Measurements from ENCODE around the gene CNOT1. TPM values are rescaled to one million over a fixed set of nuclear protein-coding genes. Genes with fewer than 3 reads are reported as not detected.

Gene CNOT1
- total RNA-seq, 6 donors from 2014 or later = 78.9 to 158 (median 151) TPM

DNA sequence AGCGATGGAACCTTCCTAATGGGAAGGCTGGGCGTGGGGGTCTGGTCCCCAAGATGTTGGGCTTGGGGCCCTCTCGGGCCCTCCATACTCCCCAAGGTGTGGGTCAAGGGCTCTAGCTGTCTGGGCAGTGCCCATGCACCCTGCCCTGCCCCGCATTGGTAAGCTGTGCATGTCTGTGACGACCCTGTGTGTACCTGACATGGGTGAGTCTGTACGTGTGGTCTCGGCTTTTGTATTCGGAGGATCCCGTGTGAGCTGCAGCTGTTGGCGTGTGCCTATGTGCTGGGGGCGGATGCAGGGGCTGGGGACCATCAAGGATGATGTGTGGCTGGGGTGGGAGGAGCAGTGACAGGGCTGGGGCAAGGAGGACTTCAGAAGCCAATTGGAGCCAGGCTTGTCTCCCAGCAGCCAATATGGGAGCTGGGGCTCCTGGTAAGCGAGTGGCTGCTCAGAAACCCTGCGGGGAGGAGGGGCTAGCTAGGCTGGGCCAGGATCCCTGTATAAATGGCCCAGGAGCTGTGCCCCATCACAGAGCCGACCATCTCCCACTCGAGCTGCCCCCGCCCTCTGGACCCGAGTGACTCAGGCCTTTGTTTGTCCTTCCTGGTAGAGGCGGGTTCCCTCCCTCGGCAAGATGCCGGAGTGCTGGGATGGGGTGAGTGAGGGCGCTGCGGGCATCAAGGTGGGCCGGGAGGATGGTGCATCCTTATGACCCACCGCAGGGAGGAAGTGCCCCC is 129.8 kb downstream of the CNOT1 start, which contains the start of gene NDRG4:
NDRG4 (plus strand) TSS at position 529 of the 737 bp plus-strand sequence; CDS start at position 635, 106 bp downstream.
- DNase-seq (peak; percentile 34 to 53), ATAC-seq (ENCODE audit: low FRiP score in 2 of 2) (no peak)
- H3K27ac ChIP-seq = no peak within 1 kb of the TSS
- WGBS, 2 donors = 44 to 47% methylated on average over 4 to 23 of the region's 24 CpGs
- peak within 1 kb of the TSS in 2 of 4 donors; percentile 29 to 42 for H3K4me3 ChIP-seq
- TF ChIP-seq POLR2A (IDR thresholded peaks at IDR 0.05) (no peak), POLR2AphosphoS5 (IDR thresholded peaks at IDR 0.05) (no peak), EP300 (IDR thresholded peaks at IDR 0.05) (no peak)
- TF ChIP-seq, protein P1, sequence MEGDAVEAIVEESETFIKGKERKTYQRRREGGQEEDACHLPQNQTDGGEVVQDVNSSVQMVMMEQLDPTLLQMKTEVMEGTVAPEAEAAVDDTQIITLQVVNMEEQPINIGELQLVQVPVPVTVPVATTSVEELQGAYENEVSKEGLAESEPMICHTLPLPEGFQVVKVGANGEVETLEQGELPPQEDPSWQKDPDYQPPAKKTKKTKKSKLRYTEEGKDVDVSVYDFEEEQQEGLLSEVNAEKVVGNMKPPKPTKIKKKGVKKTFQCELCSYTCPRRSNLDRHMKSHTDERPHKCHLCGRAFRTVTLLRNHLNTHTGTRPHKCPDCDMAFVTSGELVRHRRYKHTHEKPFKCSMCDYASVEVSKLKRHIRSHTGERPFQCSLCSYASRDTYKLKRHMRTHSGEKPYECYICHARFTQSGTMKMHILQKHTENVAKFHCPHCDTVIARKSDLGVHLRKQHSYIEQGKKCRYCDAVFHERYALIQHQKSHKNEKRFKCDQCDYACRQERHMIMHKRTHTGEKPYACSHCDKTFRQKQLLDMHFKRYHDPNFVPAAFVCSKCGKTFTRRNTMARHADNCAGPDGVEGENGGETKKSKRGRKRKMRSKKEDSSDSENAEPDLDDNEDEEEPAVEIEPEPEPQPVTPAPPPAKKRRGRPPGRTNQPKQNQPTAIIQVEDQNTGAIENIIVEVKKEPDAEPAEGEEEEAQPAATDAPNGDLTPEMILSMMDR (IDR thresholded peaks at IDR 0.05) = no peak
- H3K9me3 ChIP-seq = no peaks in the 10 kb centered on the region
- peaks cover 5 to 25% (median 14%) of the 10 kb centered on the region in 4 donors for H3K4me1 ChIP-seq
- H3K27me3 ChIP-seq = peaks cover 0 to 18% (median 11%) of the 10 kb centered on the region in 4 donors
- H3K36me3 ChIP-seq = peaks cover 0 to 13% (median 5%) of the 10 kb centered on the region in 4 donors

DNA sequence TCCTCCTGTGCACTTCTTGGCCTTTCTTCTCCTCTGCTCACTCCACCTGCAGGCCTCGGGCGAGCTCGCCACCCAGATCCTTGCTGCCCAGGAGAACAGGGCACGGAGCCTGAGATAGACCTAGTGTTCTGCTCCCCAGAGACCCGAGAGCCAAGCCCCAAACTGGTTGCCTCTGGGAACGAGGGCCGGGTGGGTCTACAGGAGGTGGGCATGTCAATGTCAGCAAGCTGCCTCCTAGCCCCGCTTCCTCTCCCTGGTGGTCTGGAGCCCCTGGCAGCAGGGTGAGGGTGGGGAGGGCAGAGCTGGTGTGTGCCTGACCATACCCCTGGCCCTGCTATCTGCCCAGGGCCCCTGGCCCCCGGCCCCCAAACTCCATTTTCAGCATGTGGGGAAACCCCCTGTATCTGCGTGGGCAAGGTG is 130.5 kb downstream of the CNOT1 start:
- H3K27ac ChIP-seq = no peak overlapping the region
- peaks cover 0 to 18% (median 11%) of the 10 kb centered on the region in 4 donors for H3K27me3 ChIP-seq
- ATAC-seq (ENCODE audit: low FRiP score in 2 of 2) (no peak), DNase-seq (peak in 1 of 2 donors; percentile 51)
- H3K4me1 ChIP-seq = peaks cover 5 to 25% (median 14%) of the 10 kb centered on the region in 4 donors
- H3K4me3 ChIP-seq = no peak overlapping the region
- TF ChIP-seq EP300 (IDR thresholded peaks at IDR 0.05) (no peak), POLR2AphosphoS5 (IDR thresholded peaks at IDR 0.05) (no peak), POLR2A (IDR thresholded peaks at IDR 0.05) (no peak)
- TF ChIP-seq, protein P1 (IDR thresholded peaks at IDR 0.05) = no peak
- H3K36me3 ChIP-seq = peaks cover 0 to 8% (median 3%) of the 10 kb centered on the region in 4 donors
- 86 to 94% methylated on average over 6 to 10 of the region's 10 CpGs for WGBS, 2 donors
- H3K9me3 ChIP-seq = no peaks in the 10 kb centered on the region

DNA sequence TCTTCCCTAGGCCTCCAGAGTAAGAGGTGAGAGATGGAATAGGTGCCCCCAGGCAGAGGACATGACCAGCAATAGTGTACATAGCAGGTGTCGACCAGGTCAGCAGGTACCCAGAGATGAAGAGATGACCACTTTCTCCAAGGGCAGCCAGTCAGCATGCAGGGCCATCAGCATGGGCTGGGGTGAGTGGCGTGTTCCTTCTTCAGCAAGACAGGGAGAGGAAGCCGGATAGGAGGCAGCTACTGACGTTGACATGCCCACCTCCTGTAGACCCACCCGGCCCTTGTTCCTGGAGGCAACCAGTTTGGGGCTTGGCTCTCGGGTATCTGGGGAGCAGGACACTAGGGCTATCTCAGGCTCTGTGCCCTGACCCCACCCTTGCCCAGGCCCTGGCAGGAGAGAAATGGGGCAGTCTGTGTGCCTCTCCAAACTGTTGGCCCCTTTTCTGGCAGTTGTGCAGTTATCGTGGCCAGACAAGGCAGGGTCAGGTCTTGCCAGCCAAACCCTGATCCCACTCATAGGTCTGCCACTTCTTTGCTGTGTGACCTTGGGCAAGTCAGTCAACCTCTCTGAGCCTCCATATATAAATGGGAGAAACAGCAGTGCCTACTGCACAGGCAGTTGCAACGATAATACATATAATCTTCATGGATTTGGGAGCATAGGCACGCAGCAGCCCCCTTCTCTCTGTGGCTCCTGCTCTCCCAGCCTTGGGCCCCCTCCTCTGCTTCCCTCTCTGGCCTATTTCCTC is 131.1 kb downstream of the CNOT1 start:
- no peak for DNase-seq
- TF ChIP-seq POLR2AphosphoS5 (IDR thresholded peaks at IDR 0.05) = no peak
- TF ChIP-seq, protein P1 (IDR thresholded peaks at IDR 0.05) = no peak
- no peak for TF ChIP-seq EP300 (IDR thresholded peaks at IDR 0.05)
- no peak for TF ChIP-seq POLR2A (IDR thresholded peaks at IDR 0.05)
- H3K36me3 ChIP-seq = peaks cover 0 to 4% (median under 1%) of the 10 kb centered on the region in 4 donors
- peaks cover 0 to 18% (median 11%) of the 10 kb centered on the region in 4 donors for H3K27me3 ChIP-seq
- no peak overlapping the region for H3K27ac ChIP-seq
- H3K4me1 ChIP-seq = peaks cover 5 to 25% (median 14%) of the 10 kb centered on the region in 4 donors
- 71 to 94% methylated on average over 5 to 9 of the region's 9 CpGs for WGBS, 2 donors
- ATAC-seq (ENCODE audit: low FRiP score in 2 of 2) = no peak
- no peak overlapping the region for H3K4me3 ChIP-seq
- H3K9me3 ChIP-seq = no peaks in the 10 kb centered on the region

DNA sequence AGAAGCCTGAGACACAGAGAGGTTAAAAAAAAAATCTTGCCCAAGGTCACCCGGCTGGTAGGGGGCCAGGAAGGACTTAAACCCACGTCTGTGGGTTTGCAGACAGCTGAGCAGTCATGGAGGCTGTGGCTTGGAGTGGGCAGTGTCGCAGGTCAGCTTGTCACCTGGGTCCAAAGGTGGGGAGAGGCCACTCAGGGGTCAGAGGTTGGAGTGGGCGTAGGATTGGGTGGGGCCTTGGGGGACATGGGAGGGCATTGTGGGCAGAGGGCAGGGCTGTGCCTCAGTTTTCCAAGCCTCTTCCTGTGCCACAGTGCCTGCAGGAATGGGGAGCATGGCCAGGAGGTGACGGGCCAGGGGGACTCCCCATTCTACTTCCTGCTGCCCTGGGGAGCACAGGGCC is 131.7 kb downstream of the CNOT1 start:
- H3K36me3 ChIP-seq = peaks cover 0 to 4% (median 0%) of the 10 kb centered on the region in 4 donors
- WGBS, 2 donors = 46 to 65% methylated on average over 4 to 5 of the region's 5 CpGs
- DNase-seq = no peak
- no peak overlapping the region for H3K27ac ChIP-seq
- H3K27me3 ChIP-seq = peaks cover 0 to 18% (median 11%) of the 10 kb centered on the region in 4 donors
- ATAC-seq (ENCODE audit: low FRiP score in 2 of 2) = no peak
- H3K4me1 ChIP-seq = peaks cover 5 to 25% (median 14%) of the 10 kb centered on the region in 4 donors
- TF ChIP-seq, protein P1 (IDR thresholded peaks at IDR 0.05) = no peak
- TF ChIP-seq EP300 (IDR thresholded peaks at IDR 0.05) = no peak
- TF ChIP-seq POLR2AphosphoS5 (IDR thresholded peaks at IDR 0.05) = no peak
- no peak for TF ChIP-seq POLR2A (IDR thresholded peaks at IDR 0.05)
- H3K4me3 ChIP-seq = no peak overlapping the region
- no peaks in the 10 kb centered on the region for H3K9me3 ChIP-seq

Measured in upper lobe of left lung (tissue), 6 donors.